NT2/D1 (cell line): ENCODE results near the gene GLTPD2.

Experiments used
- SUZ12 ChIP-seq: IDR thresholded peaks from 2 replicates; pipeline ENCODE4 v1.6.1; 2011; ENCODE audit not compliant: insufficient read length, insufficient read depth; ENCODE audit errors: extremely low read depth
- YY1 ChIP-seq: IDR thresholded peaks from 2 replicates; pipeline ENCODE4 v1.6.1; 2011; ENCODE audit not compliant: insufficient read length, insufficient read depth
- ZNF274 ChIP-seq: IDR thresholded peaks from 2 replicates; pipeline ENCODE4 v1.6.1; 2011; ENCODE audit warnings: mild to moderate bottlenecking, low read depth, low read length

GRCh38 chr17:4751932-4752331 is 36.8 kb upstream of the GLTPD2 start:
- TF ChIP-seq YY1: no peak
- TF ChIP-seq ZNF274: no peak
- TF ChIP-seq SUZ12: no peak
